Measurements from ENCODE around the gene FARP1.

DNA sequence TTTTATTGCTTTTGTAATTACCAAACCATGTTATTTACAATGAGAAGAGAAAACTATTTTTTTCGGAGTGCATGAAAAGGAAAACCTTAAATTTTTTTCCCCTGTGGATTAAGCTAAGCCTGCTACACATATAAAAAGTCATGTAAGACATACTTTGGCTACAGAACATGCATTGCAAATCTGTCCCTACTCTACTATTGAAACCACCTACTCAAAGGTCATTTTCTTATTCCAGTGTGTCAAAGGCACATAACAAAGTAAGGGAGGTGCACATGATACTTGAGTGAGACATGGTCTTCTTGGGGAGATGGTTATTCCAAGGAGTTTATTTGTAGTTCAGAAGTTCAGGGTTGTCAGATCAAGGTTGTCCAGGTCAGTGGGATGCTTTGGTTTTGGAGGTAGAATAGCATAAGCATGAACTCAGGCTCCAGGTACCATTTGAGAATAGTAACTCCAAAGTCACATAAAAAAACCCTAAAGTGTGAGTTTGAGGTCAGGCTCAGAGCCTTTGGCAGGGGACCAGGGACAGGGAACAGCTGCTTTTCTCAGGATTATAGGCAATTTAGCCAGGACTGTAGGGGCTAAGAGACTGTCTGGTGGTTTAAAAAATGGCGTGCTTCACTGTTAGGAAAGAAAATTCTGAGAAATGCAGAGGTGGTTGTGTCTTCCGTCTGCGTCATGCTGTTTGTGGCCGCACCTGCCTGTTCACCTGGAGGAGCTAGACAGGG lies 15.4 kb downstream of the FARP1 start:
- TF ChIP-seq POLR2A (IDR thresholded peaks at IDR 0.05) = no peak
- TF ChIP-seq, protein P1, sequence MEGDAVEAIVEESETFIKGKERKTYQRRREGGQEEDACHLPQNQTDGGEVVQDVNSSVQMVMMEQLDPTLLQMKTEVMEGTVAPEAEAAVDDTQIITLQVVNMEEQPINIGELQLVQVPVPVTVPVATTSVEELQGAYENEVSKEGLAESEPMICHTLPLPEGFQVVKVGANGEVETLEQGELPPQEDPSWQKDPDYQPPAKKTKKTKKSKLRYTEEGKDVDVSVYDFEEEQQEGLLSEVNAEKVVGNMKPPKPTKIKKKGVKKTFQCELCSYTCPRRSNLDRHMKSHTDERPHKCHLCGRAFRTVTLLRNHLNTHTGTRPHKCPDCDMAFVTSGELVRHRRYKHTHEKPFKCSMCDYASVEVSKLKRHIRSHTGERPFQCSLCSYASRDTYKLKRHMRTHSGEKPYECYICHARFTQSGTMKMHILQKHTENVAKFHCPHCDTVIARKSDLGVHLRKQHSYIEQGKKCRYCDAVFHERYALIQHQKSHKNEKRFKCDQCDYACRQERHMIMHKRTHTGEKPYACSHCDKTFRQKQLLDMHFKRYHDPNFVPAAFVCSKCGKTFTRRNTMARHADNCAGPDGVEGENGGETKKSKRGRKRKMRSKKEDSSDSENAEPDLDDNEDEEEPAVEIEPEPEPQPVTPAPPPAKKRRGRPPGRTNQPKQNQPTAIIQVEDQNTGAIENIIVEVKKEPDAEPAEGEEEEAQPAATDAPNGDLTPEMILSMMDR (IDR thresholded peaks at IDR 0.05) = no peak
